HepG2 (cell line): ENCODE results near the gene TRAF3. TPM values are rescaled to one million over a fixed set of nuclear protein-coding genes. Genes with fewer than 3 reads are reported as not detected.

ENCODE experiments used
- ATAC-seq: fragments of 200-7000 bp; cut with Tn5 transposase; 3 replicates; pipeline ENCODE4 v1.9.1; 2020; ENCODE audit warnings: mild to moderate bottlenecking, moderate library complexity
- BruUV-seq: library from RNA; stranded (reverse); fragments of 400-500 nt; replicated peaks from 2 replicates; lab custom pipeline; 2021; lab: Mats Ljungman, UMichigan
- CTCF ChIA-PET: fragments of 300-600 bp; formaldehyde crosslinking; extraction: SDS; loops from one replicate; lab custom pipeline; 2021; ENCODE audit warnings: low total read pairs, inconsistent platforms, low intra/inter-chr PET ratio; lab: Yijun Ruan, JAX
- POLR2A ChIA-PET: fragments of 350-600 bp; sonication (Branson Sonifier 250); formaldehyde crosslinking; loops from one replicate; lab custom pipeline; 2020; ENCODE audit warnings: antibody characterized with exemption, inconsistent platforms; lab: Yijun Ruan, JAX
- DNase-seq: peaks from one replicate; pipeline ENCODE4 v3.0.0-alpha.2; 2015; ENCODE audit warnings: low spot score
- FAIRE-seq: peaks from 3 replicates; lab custom pipeline; 2011; peaks lifted over from hg19 to GRCh38; lab: Jason Lieb, UNC
- H2AFZ ChIP-seq: one replicate; pipeline ENCODE4 v1.6.1; 2011; ENCODE audit warnings: low read length, inconsistent platforms
- H3K27ac ChIP-seq: fragments of 300-600 bp; 3 replicates; pipeline ENCODE4 v1.8.0; 2011; ENCODE audit warnings: mixed run types, mild to moderate bottlenecking, mixed read lengths, low read length, inconsistent platforms; ENCODE audit not compliant: insufficient read depth; ENCODE audit errors: extremely low read length
- H3K27me3 ChIP-seq, 2 experiments: fragments of 200-600 bp in 1 of 2; 2 replicates in 1 of 2; 3 replicates in 1 of 2; pipeline versions ENCODE4 v1.6.0 to v1.8.0; 2011; ENCODE audit warnings: low read length in 2 of 2, mild to moderate bottlenecking in 2 of 2, moderate library complexity in 2 of 2, inconsistent platforms in 1 of 2; ENCODE audit not compliant: insufficient read depth in 2 of 2, control insufficient read depth in 1 of 2
- H3K36me3 ChIP-seq, 2 experiments: fragments of 200-600 bp in 1 of 2; replicated peaks in 1 of 2; 2 replicates in 1 of 2; 3 replicates in 1 of 2; pipeline versions ENCODE4 v1.5.1 to v1.8.0; 2011; ENCODE audit warnings: low read length in 2 of 2, inconsistent platforms in 1 of 2; ENCODE audit not compliant: insufficient read depth in 2 of 2, control insufficient read depth in 1 of 2
- H3K4me1 ChIP-seq: 2 replicates; pipeline ENCODE4 v1.5.1; 2012; ENCODE audit warnings: low read length, inconsistent platforms; ENCODE audit not compliant: insufficient read depth
- H3K4me2 ChIP-seq: 2 replicates; pipeline ENCODE4 v1.6.0; 2011; ENCODE audit warnings: low read depth, low read length, inconsistent platforms
- H3K4me3 ChIP-seq, 3 experiments: fragments of 200-600 bp in 1 of 3; sonication (generic), shearing (Covaris generic) in 1 of 3; replicated peaks in 1 of 3; 2 replicates each; pipeline ENCODE4 v1.5.1; 2011 to 2016; ENCODE audit warnings: low read length in 3 of 3, inconsistent platforms in 2 of 3, low read depth in 2 of 3, mild to moderate bottlenecking in 2 of 3, control low read depth in 1 of 3, mixed read lengths in 1 of 3; ENCODE audit not compliant: insufficient read depth in 1 of 3
- H3K79me2 ChIP-seq: one replicate; pipeline ENCODE4 v1.6.1; 2011; ENCODE audit warnings: low read length, inconsistent platforms; ENCODE audit not compliant: insufficient read depth
- H3K9ac ChIP-seq: 2 replicates; pipeline ENCODE4 v1.6.0; 2011; ENCODE audit warnings: mild to moderate bottlenecking, low read depth, low read length, inconsistent platforms; ENCODE audit not compliant: insufficient read depth
- H3K9me3 ChIP-seq: 2 replicates; pipeline ENCODE4 v1.5.1; 2012; ENCODE audit warnings: mild to moderate bottlenecking, low read length
- H4K20me1 ChIP-seq: 2 replicates; pipeline ENCODE4 v1.6.0; 2011; ENCODE audit warnings: inconsistent platforms, mild to moderate bottlenecking, low read length, moderate library complexity; ENCODE audit not compliant: insufficient read depth
- IRF2 ChIP-seq: IDR thresholded peaks from 2 replicates; pipeline ENCODE4 v1.6.1; 2018; ENCODE audit warnings: missing genetic modification reagents, missing compliant biosample characterization
- ZNF362 ChIP-seq: sonication (generic); formaldehyde crosslinking; IDR thresholded peaks from 2 replicates; pipeline ENCODE4 v1.4.0; 2020; ENCODE audit warnings: missing genetic modification reagents, mild to moderate bottlenecking, borderline replicate concordance
- WGBS: methylation state at CpG from one replicate; pipeline ENCODE4 v1.1.6; 2017; ENCODE audit warnings: low lambda C conversion rate; 5-methylcytosine and 5-hydroxymethylcytosine counted together
- in situ Hi-C: cut with HindIII; loops from 2 replicates; pipeline ENCODE4 v1.10.0; 2017; ENCODE audit warnings: low pct_unique_long_range_greater_than_20kb; ENCODE audit not compliant: extremely low pct_ligation_motif_present
- intact Hi-C: fragments of 100-400 bp; cut with micrococcal nuclease; formaldehyde crosslinking; loops from one replicate; pipeline ENCODE4 v1.10.0; 2022; ENCODE audit not compliant: unreplicated experiment
- polyA plus RNA-seq, 8 experiments: library from polyadenylated mRNA; depleted of rRNA in 3 of 8; stranded (reverse) in 7 of 8; unstranded in 1 of 8; fragments of >200 nt; fragmentation: Illumina TruSeq in 4 of 8; extraction: Trizol in 4 of 8; gene quantifications; 2 replicates each; pipeline versions ENCODE4 v1.2.1 to v1.2.3, GENCODE V29; 2011 to 2016; ENCODE audit warnings: low read depth in 4 of 8, missing spikeins in 1 of 8, mixed read lengths in 1 of 8; ENCODE audit not compliant: insufficient read depth in 1 of 8
- total RNA-seq, 5 experiments: library from RNA; depleted of rRNA; stranded (reverse); fragments of >200 nt; fragmentation: Illumina TruSeq; extraction: Trizol; gene quantifications; 2 replicates each; pipeline ENCODE4 v1.2.3, GENCODE V29; 2016; ENCODE audit warnings: low read depth in 1 of 5
- TF ChIP-seq, protein P1 (sequence below): sonication (generic); formaldehyde crosslinking; IDR thresholded peaks from 2 replicates; pipeline ENCODE4 v1.4.0; 2020; ENCODE audit warnings: missing genetic modification reagents

TRAF3 gene
- total and polyA plus RNA-seq, 2 of the 13 experiments (the other 11 are each of a cell fraction or from before 2014, with no cell fraction given), result 6.9 to 12.2 TPM

DNA sequence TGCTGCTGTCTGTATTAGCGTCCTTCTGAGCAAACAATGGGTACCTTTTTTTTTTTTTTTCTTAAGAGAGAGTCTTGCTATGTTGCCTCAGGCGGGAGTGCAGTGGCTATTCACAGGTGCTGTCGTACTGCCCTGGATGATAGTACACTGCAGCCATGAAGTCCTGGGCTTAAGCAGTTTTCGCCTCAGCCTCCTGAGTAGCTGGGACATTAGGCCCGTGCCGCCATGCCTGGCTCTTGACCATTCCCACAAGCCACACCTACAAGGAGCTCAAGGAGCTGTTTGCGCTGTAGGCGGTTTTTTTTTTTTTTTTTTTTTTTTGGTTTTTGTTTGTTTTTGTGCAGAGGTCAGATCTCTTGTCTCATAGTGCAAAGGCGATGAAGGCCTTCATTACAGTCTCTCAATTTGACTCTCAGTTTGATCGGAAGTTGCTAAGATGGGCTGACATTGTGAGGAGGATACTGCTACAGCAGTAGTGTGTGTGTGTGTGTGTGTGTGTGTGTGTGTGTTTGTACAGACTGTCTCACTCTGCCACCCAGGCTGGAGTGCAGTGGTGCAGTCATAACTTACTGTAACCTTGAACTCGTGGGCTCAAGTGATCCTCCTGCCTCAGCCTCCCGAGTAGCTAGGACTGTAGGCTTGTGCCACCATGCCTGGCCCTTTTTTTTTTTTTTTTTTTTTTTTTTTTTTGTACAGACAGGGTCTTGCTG is 34.2 kb downstream of the TRAF3 start (continued):
- TF ChIP-seq ZNF362 (CRISPR knock-in tag), result peak; percentile 51
- TF ChIP-seq, protein P1, sequence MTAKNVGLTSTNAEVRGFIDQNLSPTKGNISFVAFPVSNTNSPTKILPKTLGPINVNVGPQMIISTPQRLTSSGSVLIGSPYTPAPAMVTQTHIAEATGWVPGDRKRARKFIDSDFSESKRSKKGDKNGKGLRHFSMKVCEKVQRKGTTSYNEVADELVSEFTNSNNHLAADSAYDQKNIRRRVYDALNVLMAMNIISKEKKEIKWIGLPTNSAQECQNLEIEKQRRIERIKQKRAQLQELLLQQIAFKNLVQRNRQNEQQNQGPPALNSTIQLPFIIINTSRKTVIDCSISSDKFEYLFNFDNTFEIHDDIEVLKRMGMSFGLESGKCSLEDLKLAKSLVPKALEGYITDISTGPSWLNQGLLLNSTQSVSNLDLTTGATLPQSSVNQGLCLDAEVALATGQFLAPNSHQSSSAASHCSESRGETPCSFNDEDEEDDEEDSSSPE (CRISPR knock-in tag), result no peak

DNA sequence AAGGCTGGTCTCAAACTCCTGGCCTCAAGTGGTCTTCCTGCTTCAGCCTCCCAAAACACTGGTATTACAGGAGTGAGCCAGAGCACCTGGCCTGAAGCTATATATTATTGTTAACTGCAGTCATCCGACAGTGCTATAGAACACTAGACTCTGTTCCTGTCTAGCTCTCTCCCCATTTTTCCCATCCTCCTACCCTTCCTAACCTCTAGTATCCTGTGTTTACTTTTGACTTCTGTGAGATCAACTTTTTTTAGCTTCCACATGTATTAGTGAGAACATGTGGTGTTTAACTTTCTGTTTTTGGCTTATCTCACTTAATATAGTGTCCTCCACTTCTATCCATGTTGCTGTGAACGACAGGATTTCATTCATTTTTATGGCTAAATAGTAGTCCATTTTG is 34.7 kb downstream of the TRAF3 start:
- no peak for FAIRE-seq
- in situ Hi-C loops, result no loop called here
- DNase-seq, result no peak
- H3K4me3 ChIP-seq, result no peak overlapping the region
- no peak for ATAC-seq
- TF ChIP-seq IRF2 (CRISPR knock-in tag), result no peak
- no peak overlapping the region for H2AFZ ChIP-seq
- H3K4me2 ChIP-seq, result no peak overlapping the region
- no peaks in the 10 kb centered on the region for H4K20me1 ChIP-seq
- POLR2A ChIA-PET, result interaction anchor here (0.9 to 1.7 kb wide), 2 partner anchors 7 to 17 kb away, joined by 3 read pairs; no protein-coding TSS in a partner anchor
- H3K27me3 ChIP-seq, result no peaks in the 10 kb centered on the region
- intact Hi-C loops, result no loop called here
- CTCF ChIA-PET, result no interaction called here
- H3K27ac ChIP-seq, result no peak overlapping the region
- H3K36me3 ChIP-seq, result no peaks in the 10 kb centered on the region
- peaks cover 46% of the 10 kb centered on the region for H3K4me1 ChIP-seq
- BruUV-seq, result no TSS peak
- no peaks in the 10 kb centered on the region for H3K79me2 ChIP-seq
- WGBS, result 85% methylated on average over 2 of the region's 2 CpGs
- no peaks in the 10 kb centered on the region for H3K9me3 ChIP-seq
- H3K9ac ChIP-seq, result no peak overlapping the region
